Liver (tissue), 3 donors: ENCODE data around the gene LAMA2.

ENCODE experiments used
- ATF3 ChIP-seq: IDR thresholded peaks from 2 replicates; pipeline ENCODE4 v1.6.1; 2016; ENCODE audit warnings: antibody characterized with exemption
- CTCF ChIP-seq: fragments of 150-350 bp; IDR thresholded peaks from 2 replicates; pipeline ENCODE4 v1.5.1; 2017; ENCODE audit warnings: improper control_type of control experiment, low read depth, low read length; ENCODE audit not compliant: missing input control
- GABPA ChIP-seq, 2 donors: IDR thresholded peaks in 1 of 2; conservative IDR thresholded peaks in 1 of 2; 2 replicates each; pipeline ENCODE4 v1.6.1; 2016; ENCODE audit warnings: antibody characterized with exemption in 2 of 2, mild to moderate bottlenecking in 1 of 2, moderate library complexity in 1 of 2
- JUND ChIP-seq, 2 donors: IDR thresholded peaks; 2 replicates each; pipeline ENCODE4 v1.6.1; 2016; ENCODE audit warnings: antibody characterized with exemption in 2 of 2
- MAX ChIP-seq: IDR thresholded peaks from 2 replicates; pipeline ENCODE4 v1.6.1; 2016; ENCODE audit warnings: antibody characterized with exemption
- RAD21 ChIP-seq, 2 donors: IDR thresholded peaks; 2 replicates each; pipeline ENCODE4 v1.6.1; 2016; ENCODE audit warnings: antibody characterized with exemption in 2 of 2, mild to moderate bottlenecking in 2 of 2
- REST ChIP-seq: IDR thresholded peaks from 2 replicates; pipeline ENCODE4 v1.6.1; 2016; ENCODE audit warnings: antibody characterized with exemption, mild to moderate bottlenecking
- SP1 ChIP-seq: IDR thresholded peaks from 2 replicates; pipeline ENCODE4 v1.6.1; 2018; ENCODE audit warnings: antibody characterized with exemption, mild to moderate bottlenecking
- TAF1 ChIP-seq: conservative IDR thresholded peaks from 2 replicates; pipeline ENCODE4 v1.6.1; 2016; ENCODE audit warnings: antibody characterized with exemption, mild to moderate bottlenecking
- YY1 ChIP-seq: IDR thresholded peaks from 2 replicates; pipeline ENCODE4 v1.6.1; 2016; ENCODE audit warnings: antibody characterized with exemption, mild to moderate bottlenecking
- donor health status: healthy.
- donor health status: healthy.

GRCh38 chr6:129473546-129473945 lies 590.6 kb downstream of the LAMA2 start:
- no peak for TF ChIP-seq CTCF
- no peak for TF ChIP-seq REST
- no peak for TF ChIP-seq GABPA (IDR thresholded peaks at IDR 0.05 in 1 of 2, conservative IDR thresholded peaks at IDR 0.05 in 1 of 2)
- no peak for TF ChIP-seq YY1
- no peak for TF ChIP-seq SP1
- TF ChIP-seq RAD21 (IDR thresholded peaks at IDR 0.05), result no peak
- no peak for TF ChIP-seq MAX
- TF ChIP-seq TAF1, result no peak
- no peak for TF ChIP-seq ATF3
- no peak for TF ChIP-seq JUND (IDR thresholded peaks at IDR 0.05)
